Ovary (tissue), 9 donors: ENCODE results near the gene FAS. TPM values are rescaled to one million over a fixed set of nuclear protein-coding genes. Genes with fewer than 3 reads are reported as not detected.

Experiments
- DNase-seq, 5 donors: peaks; one replicate each; pipeline ENCODE4 v3.0.0-alpha.2; 2019 to 2020
- H3K27ac ChIP-seq, 2 donors: fragments of 200-600 bp; one replicate each; pipeline versions ENCODE4 v1.5.1 to v1.8.0; 2019 to 2022
- H3K27me3 ChIP-seq: fragments of 200-600 bp; one replicate; pipeline ENCODE4 v1.8.0; 2022
- H3K36me3 ChIP-seq: fragments of 200-600 bp; sonication (generic); one replicate; pipeline ENCODE4 v1.5.1; 2019
- H3K4me1 ChIP-seq: one replicate; pipeline ENCODE4 v1.8.1; 2013; ENCODE audit warnings: mild to moderate bottlenecking, moderate library complexity; ENCODE audit not compliant: insufficient read depth
- H3K4me3 ChIP-seq: fragments of 200-600 bp; sonication (generic); one replicate; pipeline ENCODE4 v1.5.1; 2017
- H3K9me3 ChIP-seq, 2 donors: fragments of 200-600 bp in 1 of 2; sonication (generic) in 1 of 2; one replicate each; pipeline versions ENCODE4 v1.5.1 to v1.8.1; 2013 to 2019; ENCODE audit warnings: mild to moderate bottlenecking in 1 of 2, moderate library complexity in 1 of 2
- CTCF ChIP-seq, 3 donors: fragments of 450-650 bp in 2 of 3; fragments of 200-600 bp in 1 of 3; IDR thresholded peaks; one replicate each; pipeline versions ENCODE4 v1.5.1 to v1.8.0; 2016 to 2022; ENCODE audit warnings: antibody characterized with exemption in 3 of 3, mild to moderate bottlenecking in 1 of 3
- EP300 ChIP-seq: sonication (generic); formaldehyde crosslinking; IDR thresholded peaks from one replicate; pipeline ENCODE4 v1.6.1; 2017; ENCODE audit warnings: antibody characterized with exemption
- POLR2A ChIP-seq: fragments of 450-650 bp; IDR thresholded peaks from one replicate; pipeline ENCODE4 v1.6.1; 2017; ENCODE audit warnings: antibody characterized with exemption, mild to moderate bottlenecking, moderate library complexity
- WGBS, 3 donors: extraction: QIAGEN DNeasy Blood & Tissue Kit in 1 of 3; methylation state at CpG; one replicate each; pipeline versions ENCODE4 v1.1.5 to v1.1.7; 2013 to 2017; 5-methylcytosine and 5-hydroxymethylcytosine counted together
- intact Hi-C, 4 donors: fragments of 100-400 bp; cut with DNase I; formaldehyde crosslinking; loops; one replicate each; pipeline versions ENCODE4 v1.11.0 to v1.15.1; 2022 to 2023
- polyA plus RNA-seq, 2 donors: library from polyadenylated mRNA; stranded (reverse); fragments of 200-250 nt in 1 of 2; fragments of 350-450 nt in 1 of 2; fragmentation: Illumina TruSeq in 1 of 2; extraction: RNeasy Lipid Tissue Mini Kit (QIAGEN cat#74804) in 1 of 2; gene quantifications; one replicate each; pipeline ENCODE4 v1.2.3, GENCODE V29; 2013 to 2014
- total RNA-seq, 7 donors: library from RNA; depleted of rRNA in 2 of 7; stranded (reverse); fragments of >200 nt in 2 of 7; fragmentation: NEBNext Ultra II Directional in 3 of 7; extraction: Animal tissue kit (Norgen Biotek cat#: 25700) in 3 of 7; gene quantifications; one replicate each; pipeline versions ENCODE4 v1.1.0 to v1.2.4, GENCODE V29; 2016 to 2023
- donor health status: DM: no; HTN: no; CAD: no; lungs with moderate emphysema.
- donor health status: DM: no; HTN: no; CAD: no.
- donor health status: Bipolar disorder and iron deficiency.
- donor health status: DM: yes; HTN: yes; CAD: no.
- donor health status: DM: no; HTN: no; CAD: no.
- donor health status: DM: yes; HTN: yes; CAD: no.

FAS gene
- total and polyA plus RNA-seq, 9 donors: 33.1 to 75.9 (median 43.5) TPM

GRCh38 chr10:88974012-88974411, 16.6 kb upstream of the FAS start:
- no peak for DNase-seq
- Histone ChIP-seq H3K4me3 (peak overlapping the region; percentile 39), H3K9me3 (no peaks in the 10 kb centered on the region), H3K36me3 (no peaks in the 10 kb centered on the region), H3K4me1 (peaks cover 16% of the 10 kb centered on the region), H3K27ac (peak overlapping the region; percentile 54), H3K27me3 (no peaks in the 10 kb centered on the region)
- intact Hi-C loops: no loop called here
- 43 to 55% (median 45%) methylated on average over 3 of the region's 3 CpGs for WGBS, 3 donors
- TF ChIP-seq CTCF (IDR thresholded peaks at IDR 0.05) (no peak), EP300 (no peak), POLR2A (no peak)

- Histone ChIP-seq H3K4me3 (peak overlapping the region; percentile 39), H3K36me3 (no peaks in the 10 kb centered on the region), H3K27me3 (no peaks in the 10 kb centered on the region), H3K9me3 (no peaks in the 10 kb centered on the region), H3K4me1 (peaks cover 19% of the 10 kb centered on the region), H3K27ac (peak overlapping the region; percentile 54)
- WGBS, 3 donors: 5 to 8% (median 7%) methylated on average over 7 of the region's 7 CpGs
- no peak for TF ChIP-seq CTCF (IDR thresholded peaks at IDR 0.05)
- TF ChIP-seq POLR2A: no peak
- no peak for TF ChIP-seq EP300
- DNase-seq: no peak
- intact Hi-C loops: no loop called here
Observed at GRCh38 chr10:88974446-88975376, 15.9 kb upstream of the FAS start.

GRCh38 chr10:88975377-88975720, 15.2 kb upstream of the FAS start:
- intact Hi-C loops: no loop called here
- peak overlapping the region; percentile 54 for H3K27ac ChIP-seq
- DNase-seq: no peak
- no peaks in the 10 kb centered on the region for H3K36me3 ChIP-seq
- no peaks in the 10 kb centered on the region for H3K27me3 ChIP-seq
- H3K4me1 ChIP-seq: peaks cover 20% of the 10 kb centered on the region
- WGBS, 3 donors: 42 to 47% (median 44%) methylated on average over 3 of the region's 3 CpGs
- TF ChIP-seq POLR2A (no peak), EP300 (no peak), CTCF (IDR thresholded peaks at IDR 0.05) (no peak)
- peak overlapping the region; percentile 39 for H3K4me3 ChIP-seq
- no peaks in the 10 kb centered on the region for H3K9me3 ChIP-seq

- H3K27ac ChIP-seq: peak overlapping the region; percentile 4 to 62
- no peaks in the 10 kb centered on the region for H3K27me3 ChIP-seq
- peaks cover 20% of the 10 kb centered on the region for H3K4me1 ChIP-seq
- no peak overlapping the region for H3K4me3 ChIP-seq
- H3K9me3 ChIP-seq: no peaks in the 10 kb centered on the region
- intact Hi-C loops: no loop called here
- 81 to 93% (median 92%) methylated on average over 2 of the region's 2 CpGs for WGBS, 3 donors
- no peak for DNase-seq
- no peaks in the 10 kb centered on the region for H3K36me3 ChIP-seq
- TF ChIP-seq POLR2A: no peak
- TF ChIP-seq CTCF (IDR thresholded peaks at IDR 0.05): no peak
- no peak for TF ChIP-seq EP300
Observed at GRCh38 chr10:88978463-88978862, 12.1 kb upstream of the FAS start.
